Activated gamma-delta T cell treated with Interleukin-2 at 50 U/mL for 16 hours (primary cell): Measurements from ENCODE around the gene ATP13A2.
A peak's percentile ranks its signal among the peaks of the same experiment; 100 is the strongest.

Experiments
- DNase-seq: peaks from one replicate; pipeline ENCODE4 v3.0.0-alpha.2; 2020

The ATP13A2 gene

GRCh38 chr1:17011439-17012307 is at the start of gene ATP13A2:
Gene ATP13A2 (minus strand): TSS chr1:17011928. CDS start chr1:17011738, 190 bp downstream.
- peak; percentile 78 for DNase-seq

GRCh38 chr1:17061486-17061885 is 49.8 kb upstream of the ATP13A2 start:
- no peak for DNase-seq

- no peak for DNase-seq
These were observed 48.6 kb upstream of the ATP13A2 start for GRCh38 chr1:17060306-17060749.

GRCh38 chr1:17059391-17060305 is 47.9 kb upstream of the ATP13A2 start:
- no peak for DNase-seq

GRCh38 chr1:17056551-17056950 is 44.8 kb upstream of the ATP13A2 start:
- no peak for DNase-seq

GRCh38 chr1:17055801-17056200 is 44.1 kb upstream of the ATP13A2 start:
- DNase-seq, result no peak

GRCh38 chr1:17053685-17054410 is 42.1 kb upstream of the ATP13A2 start, which contains the start of gene SDHB:
Gene SDHB (minus strand): TSS chr1:17054032. CDS start chr1:17054019, 13 bp downstream.
- peak; percentile 98 for DNase-seq

GRCh38 chr1:17053086-17053684 is 41.5 kb upstream of the ATP13A2 start:
- no peak for DNase-seq

- no peak for DNase-seq
These were observed 40.9 kb upstream of the ATP13A2 start for GRCh38 chr1:17052641-17053040.

GRCh38 chr1:17052038-17052437 is 40.3 kb upstream of the ATP13A2 start:
- no peak for DNase-seq

GRCh38 chr1:17047924-17048323 is 36.2 kb upstream of the ATP13A2 start:
- no peak for DNase-seq

GRCh38 chr1:17046334-17046657 is 34.6 kb upstream of the ATP13A2 start:
- DNase-seq, result no peak

- DNase-seq, result no peak
These were observed 34.1 kb upstream of the ATP13A2 start for GRCh38 chr1:17045634-17046333.

GRCh38 chr1:17045150-17045549 is 33.4 kb upstream of the ATP13A2 start:
- no peak for DNase-seq

- no peak for DNase-seq
These were observed 31.9 kb upstream of the ATP13A2 start for GRCh38 chr1:17043676-17044075.

GRCh38 chr1:17040135-17040534 is 28.4 kb upstream of the ATP13A2 start:
- DNase-seq, result no peak

GRCh38 chr1:17039522-17039921 is 27.8 kb upstream of the ATP13A2 start:
- no peak for DNase-seq

GRCh38 chr1:17033481-17033880 is 21.8 kb upstream of the ATP13A2 start:
- no peak for DNase-seq

- no peak for DNase-seq
These were observed 21.0 kb upstream of the ATP13A2 start for GRCh38 chr1:17032741-17033140.

GRCh38 chr1:17031436-17031835 is 19.7 kb upstream of the ATP13A2 start:
- DNase-seq, result no peak

- DNase-seq, result no peak
These were observed 18.5 kb upstream of the ATP13A2 start for GRCh38 chr1:17030206-17030605.

- no peak for DNase-seq
These were observed 17.0 kb upstream of the ATP13A2 start for GRCh38 chr1:17028662-17029188.
